ENCODE data around the gene FHAD1.

- TF ChIP-seq CTCF (IDR thresholded peaks at IDR 0.05) (no peak), GABPA (IDR thresholded peaks at IDR 0.05; ENCODE audit: low read depth) (no peak), EZH2phosphoT487 (IDR thresholded peaks at IDR 0.05; ENCODE audit: borderline replicate concordance, low read depth) (no peak)
Measured at GRCh38 chr1:15331734-15332133, 84.7 kb downstream of the FHAD1 start.

All from SK-N-SH (cell line).